BE2C (cell line): ENCODE measurements around the gene TCEA2.

Experiments
- DNase-seq: peaks from one replicate; pipeline ENCODE4 v3.0.0-alpha.2; 2020
- H3K27me3 ChIP-seq: fragments of 250-450 bp; sonication (Bioruptor Pico); 2 replicates; pipeline ENCODE4 v1.5.1; 2020; ENCODE audit warnings: mild to moderate bottlenecking
- H3K36me3 ChIP-seq: fragments of 250-450 bp; sonication (Bioruptor Pico); 2 replicates; pipeline ENCODE4 v1.5.1; 2020; ENCODE audit warnings: mild to moderate bottlenecking
- H3K4me1 ChIP-seq: fragments of 250-450 bp; sonication (Bioruptor Pico); 2 replicates; pipeline ENCODE4 v1.5.1; 2020
- H3K4me3 ChIP-seq: 2 replicates; pipeline ENCODE4 v1.5.1; 2011; ENCODE audit warnings: low read depth, low read length
- H3K9me3 ChIP-seq: fragments of 250-450 bp; sonication (Bioruptor Pico); 2 replicates; pipeline ENCODE4 v1.5.1; 2020
- CTCF ChIP-seq: IDR thresholded peaks from 2 replicates; pipeline ENCODE4 v1.5.1; 2012; ENCODE audit warnings: mild to moderate bottlenecking, low read depth, low read length

The TCEA2 gene

GRCh38 chr20:64111841-64112641 lies 49.0 kb downstream of the TCEA2 start:
- peaks cover 59% of the 10 kb centered on the region for H3K4me1 ChIP-seq
- H3K27me3 ChIP-seq: no peaks in the 10 kb centered on the region
- 0 out of 2 replicates have a peak, but pooled peaks have one; percentile 4 for TF ChIP-seq CTCF
- no peaks in the 10 kb centered on the region; the same call in 1 of the 2 replicates for H3K36me3 ChIP-seq
- no peak overlapping the region for H3K4me3 ChIP-seq
- no peaks in the 10 kb centered on the region for H3K9me3 ChIP-seq
- peak; percentile 91 for DNase-seq

DNA sequence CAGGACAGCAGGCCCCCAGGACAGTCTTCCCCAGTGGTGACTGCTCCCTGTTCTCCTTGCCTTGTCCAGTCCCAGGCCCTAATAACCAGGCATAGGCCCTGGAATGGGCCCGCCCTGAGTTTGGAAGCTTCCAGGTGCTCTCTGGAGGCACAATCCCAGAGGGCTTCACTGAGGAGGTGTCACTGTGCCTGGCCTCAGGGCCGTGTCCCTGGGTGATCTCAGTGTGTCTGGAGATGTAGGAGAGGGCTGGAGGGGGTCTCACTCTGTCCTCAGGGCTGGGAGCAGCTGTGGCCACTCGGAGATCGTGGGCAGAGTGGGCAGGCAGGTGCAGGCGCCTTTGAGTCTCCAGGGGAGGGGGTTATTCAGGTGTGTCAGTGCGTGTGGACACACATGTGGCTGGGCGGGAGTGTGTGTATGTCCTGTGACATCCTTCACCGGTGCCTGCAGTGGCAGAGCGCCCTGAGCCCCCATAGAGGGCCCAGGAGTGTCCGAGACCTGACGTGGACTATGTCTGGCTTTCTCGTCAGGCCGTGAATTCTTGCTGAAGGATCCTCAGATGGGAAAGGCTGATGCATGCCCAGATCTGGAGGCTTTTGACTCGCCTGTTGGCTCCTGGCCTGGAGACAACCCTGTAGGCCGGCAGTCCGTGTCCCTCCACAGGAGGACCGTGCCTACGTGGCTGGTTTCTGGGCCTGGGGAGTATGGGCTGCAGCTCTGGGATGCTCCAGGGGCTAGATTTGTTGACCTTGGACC lies 49.9 kb downstream of the TCEA2 start:
- Histone ChIP-seq H3K4me1 (peaks cover 51% of the 10 kb centered on the region), H3K4me3 (no peak overlapping the region), H3K9me3 (no peaks in the 10 kb centered on the region), H3K36me3 (no peaks in the 10 kb centered on the region), H3K27me3 (no peaks in the 10 kb centered on the region)
- no peak for DNase-seq
- TF ChIP-seq CTCF: no peak

- Histone ChIP-seq H3K4me3 (no peak overlapping the region), H3K4me1 (peaks cover 51% of the 10 kb centered on the region), H3K27me3 (no peaks in the 10 kb centered on the region), H3K36me3 (no peaks in the 10 kb centered on the region), H3K9me3 (no peaks in the 10 kb centered on the region)
- no peak for TF ChIP-seq CTCF
- no peak for DNase-seq
Measured at GRCh38 chr20:64113444-64113775, 50.4 kb downstream of the TCEA2 start.

- H3K9me3 ChIP-seq: no peaks in the 10 kb centered on the region
- TF ChIP-seq CTCF: no peak
- DNase-seq: no peak
- H3K36me3 ChIP-seq: no peaks in the 10 kb centered on the region
- peaks cover 51% of the 10 kb centered on the region for H3K4me1 ChIP-seq
- no peaks in the 10 kb centered on the region for H3K27me3 ChIP-seq
- H3K4me3 ChIP-seq: no peak overlapping the region
Measured at GRCh38 chr20:64113796-64114355, 50.9 kb downstream of the TCEA2 start.

GRCh38 chr20:64114356-64114971 lies 51.5 kb downstream of the TCEA2 start:
- H3K27me3 ChIP-seq: no peaks in the 10 kb centered on the region
- no peaks in the 10 kb centered on the region for H3K9me3 ChIP-seq
- no peak for DNase-seq
- peaks cover 48% of the 10 kb centered on the region for H3K4me1 ChIP-seq
- no peak for TF ChIP-seq CTCF
- no peak overlapping the region for H3K4me3 ChIP-seq
- H3K36me3 ChIP-seq: no peaks in the 10 kb centered on the region
